Activated gamma-delta T cell (primary cell): ENCODE data around the gene FANCC.

ENCODE experiments used
- DNase-seq: peaks from one replicate; lab custom pipeline; 2025; lab: John Stamatoyannopoulos, UW

FANCC gene

DNA sequence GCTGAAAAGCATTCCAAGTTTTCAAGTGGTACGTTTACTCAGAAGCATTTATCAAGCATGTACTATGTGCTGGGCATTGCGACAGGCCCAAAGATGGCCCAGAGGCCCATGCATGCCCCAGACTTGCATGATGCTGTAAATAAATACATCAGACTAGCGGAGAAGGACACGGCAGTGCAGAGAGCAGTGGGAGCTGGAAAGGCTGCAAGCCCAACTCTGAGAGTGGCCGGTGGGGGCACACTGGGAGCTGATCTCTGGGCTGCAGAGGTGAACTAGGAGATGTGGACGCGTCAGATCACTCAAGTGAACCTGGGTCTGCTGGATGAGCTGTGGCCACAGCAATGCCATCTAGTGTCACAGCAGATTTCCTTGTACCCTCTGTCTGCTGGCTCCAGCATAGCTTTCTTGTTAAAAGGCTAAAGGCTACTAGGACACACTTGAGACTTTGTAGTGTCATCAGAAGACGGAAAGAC, 246.9 kb downstream of the FANCC start:
- DNase-seq: no peak

DNA sequence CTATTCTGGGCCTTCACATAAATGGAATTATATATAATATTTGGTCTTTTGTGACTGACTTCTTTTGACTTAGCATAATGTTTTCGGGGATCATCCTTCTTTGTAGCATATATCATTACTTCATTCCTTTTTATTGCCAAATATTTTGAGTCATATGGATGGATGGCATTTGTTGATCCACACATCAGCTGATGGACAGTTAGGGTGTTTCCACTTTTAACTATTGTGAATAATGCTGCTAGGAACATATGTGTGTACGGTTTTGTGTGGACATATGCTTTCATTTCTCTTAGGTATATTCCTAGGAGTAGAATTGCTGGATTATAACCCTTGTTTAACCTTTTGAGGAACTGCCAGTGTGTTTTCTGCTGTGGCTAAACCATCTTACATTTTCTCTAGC, 249.6 kb downstream of the FANCC start:
- DNase-seq: no peak

DNA sequence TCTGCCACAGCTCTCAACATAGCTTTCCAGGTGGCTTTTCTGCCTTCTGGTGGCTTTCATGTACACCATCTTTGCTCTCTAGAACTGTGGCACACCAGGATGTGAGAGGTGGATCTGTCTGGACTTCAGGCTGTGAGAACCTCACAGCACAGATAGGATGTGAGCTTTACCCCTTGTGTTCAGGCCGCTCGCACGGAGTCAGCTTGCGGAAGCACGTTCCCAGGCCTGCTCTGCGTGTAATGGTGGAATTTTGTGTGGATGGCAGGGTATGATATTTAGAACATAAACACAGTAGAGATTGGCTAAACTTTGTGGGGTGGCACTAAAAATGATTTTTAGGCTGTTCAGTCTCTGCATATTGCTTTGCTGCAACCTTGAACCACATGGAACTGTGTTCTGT, 250.5 kb downstream of the FANCC start:
- no peak for DNase-seq

DNA sequence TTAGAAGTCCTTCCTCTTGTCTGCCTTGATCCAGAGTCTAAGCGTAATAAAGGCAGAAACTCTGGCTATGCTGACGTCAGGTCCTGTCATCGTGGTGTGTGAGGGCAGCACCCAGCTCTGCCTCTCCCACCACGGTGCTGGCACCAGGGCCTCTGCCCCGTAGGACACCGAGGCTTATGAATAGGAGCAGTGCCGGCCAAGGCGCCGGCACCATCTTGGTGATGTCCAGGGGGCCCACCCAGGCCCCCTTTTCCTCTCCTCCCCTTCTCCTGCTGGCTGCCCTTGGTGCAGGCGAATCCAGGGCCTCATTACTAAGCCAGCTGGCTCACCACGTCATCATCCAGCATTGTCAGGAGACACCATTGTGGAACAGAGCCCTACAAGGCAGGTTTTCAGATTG, 252.3 kb downstream of the FANCC start:
- DNase-seq: no peak

DNA sequence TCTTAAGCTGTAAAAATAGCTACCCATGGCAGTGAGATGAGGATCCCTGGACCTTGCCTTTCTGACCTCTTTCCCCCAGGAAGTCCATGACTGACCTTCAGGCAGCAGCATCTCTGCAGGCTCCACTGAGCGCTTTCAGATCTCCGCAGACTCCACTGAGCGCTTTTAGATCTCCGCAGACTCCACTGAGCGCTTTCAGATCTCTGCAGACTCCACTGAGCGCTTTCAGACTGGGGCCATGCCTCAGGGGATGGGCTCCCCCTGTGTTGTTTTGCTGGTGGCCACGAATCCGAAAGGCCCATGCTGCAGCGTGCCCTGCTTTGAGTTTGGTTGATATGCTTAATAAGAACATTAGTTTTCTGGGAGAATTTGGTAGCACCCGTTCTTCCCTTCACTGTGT, 254.2 kb downstream of the FANCC start:
- DNase-seq: no peak

DNA sequence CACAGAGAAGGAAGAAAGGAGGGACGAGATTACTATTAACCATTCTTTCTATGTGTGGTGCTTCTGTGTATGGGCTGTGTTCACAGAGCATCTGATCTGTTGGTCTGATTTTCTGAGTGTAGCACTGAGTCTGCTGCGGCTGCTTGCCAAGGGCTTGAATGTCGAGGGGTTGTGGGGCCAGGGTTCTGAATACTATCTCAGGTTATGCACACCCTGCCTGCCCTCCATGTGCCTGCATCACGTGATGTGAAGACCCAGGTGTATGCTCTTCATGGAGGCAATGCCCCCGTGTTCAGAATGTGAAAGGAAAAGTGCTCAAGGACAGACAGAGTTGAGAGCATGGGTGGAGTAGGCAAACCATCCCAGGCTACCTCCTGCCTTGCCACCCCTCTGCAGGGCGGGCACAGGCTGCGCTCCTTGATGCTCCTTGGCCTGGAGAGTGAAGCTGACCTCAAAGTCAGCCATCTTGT, 254.9 kb downstream of the FANCC start:
- DNase-seq: no peak

DNA sequence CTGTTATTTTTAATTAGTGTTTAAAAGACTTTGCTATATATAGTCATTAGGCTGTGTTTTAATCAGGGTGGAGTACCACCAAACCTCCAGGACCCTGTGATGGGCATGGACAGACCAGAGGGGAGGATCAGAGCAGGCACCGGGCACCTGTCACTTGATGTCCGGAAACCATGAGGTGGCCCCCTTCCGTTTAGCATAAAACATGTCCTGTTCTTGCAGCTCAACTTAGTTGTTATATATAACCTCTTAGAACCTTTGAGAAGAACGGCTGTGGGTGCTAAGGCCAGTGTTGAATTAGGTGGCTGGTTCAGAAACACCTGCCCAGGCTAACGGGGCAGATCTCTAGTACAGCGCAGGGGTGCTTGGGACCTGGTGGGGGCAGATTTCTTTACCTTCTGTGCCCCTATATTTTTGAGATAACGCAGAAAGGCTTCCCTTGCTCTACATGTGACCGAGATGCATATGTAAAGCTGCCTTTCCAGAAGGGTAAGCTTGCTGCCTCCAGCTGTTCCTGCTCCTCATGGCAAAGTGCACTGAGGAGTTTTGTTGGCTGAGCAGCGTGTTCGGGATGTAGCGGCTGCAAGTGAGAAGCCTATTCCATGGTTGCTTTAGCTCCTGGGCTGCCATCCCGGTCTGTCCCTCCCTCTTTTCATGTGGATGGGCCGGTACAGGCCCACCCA, 255.5 kb downstream of the FANCC start:
- no peak for DNase-seq

DNA sequence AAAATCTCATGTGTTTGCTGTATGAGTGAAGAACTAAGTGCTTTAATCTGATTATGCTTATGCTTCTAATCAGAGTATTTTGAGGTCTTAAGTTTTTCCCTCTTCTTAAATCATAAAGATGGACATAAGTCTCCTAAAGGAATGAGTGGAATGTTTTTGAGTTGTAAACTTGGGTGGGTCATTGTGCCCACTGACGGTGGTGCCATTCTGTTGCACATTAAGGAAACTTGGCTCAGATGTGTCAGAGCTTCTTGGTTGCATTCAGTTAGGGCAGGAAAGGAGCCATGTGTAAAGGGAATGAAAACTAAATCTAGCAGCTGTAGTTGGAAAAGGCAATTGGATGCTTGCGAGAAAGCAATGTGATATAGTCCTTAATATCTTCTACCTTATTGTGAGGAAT, 256.6 kb downstream of the FANCC start:
- no peak for DNase-seq

DNA sequence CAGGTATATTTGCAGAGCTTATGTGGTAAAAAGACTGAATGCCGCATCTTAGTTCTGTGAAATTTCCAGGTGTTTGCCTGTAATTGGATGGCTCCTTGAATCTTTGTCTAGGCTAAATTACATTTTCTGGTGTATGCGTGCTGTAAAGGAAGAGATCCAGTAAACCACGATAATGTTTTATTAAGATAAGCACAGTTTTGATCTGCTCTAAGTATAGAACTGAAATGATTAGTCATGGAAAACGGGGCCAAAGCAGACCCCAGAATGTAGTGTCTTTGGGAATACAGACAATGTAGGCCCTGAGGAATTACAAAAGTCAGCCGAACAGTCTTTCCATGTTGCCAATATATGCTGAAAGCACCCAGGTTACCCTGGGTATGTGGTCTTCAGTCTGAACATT, 257.3 kb downstream of the FANCC start:
- DNase-seq: no peak

DNA sequence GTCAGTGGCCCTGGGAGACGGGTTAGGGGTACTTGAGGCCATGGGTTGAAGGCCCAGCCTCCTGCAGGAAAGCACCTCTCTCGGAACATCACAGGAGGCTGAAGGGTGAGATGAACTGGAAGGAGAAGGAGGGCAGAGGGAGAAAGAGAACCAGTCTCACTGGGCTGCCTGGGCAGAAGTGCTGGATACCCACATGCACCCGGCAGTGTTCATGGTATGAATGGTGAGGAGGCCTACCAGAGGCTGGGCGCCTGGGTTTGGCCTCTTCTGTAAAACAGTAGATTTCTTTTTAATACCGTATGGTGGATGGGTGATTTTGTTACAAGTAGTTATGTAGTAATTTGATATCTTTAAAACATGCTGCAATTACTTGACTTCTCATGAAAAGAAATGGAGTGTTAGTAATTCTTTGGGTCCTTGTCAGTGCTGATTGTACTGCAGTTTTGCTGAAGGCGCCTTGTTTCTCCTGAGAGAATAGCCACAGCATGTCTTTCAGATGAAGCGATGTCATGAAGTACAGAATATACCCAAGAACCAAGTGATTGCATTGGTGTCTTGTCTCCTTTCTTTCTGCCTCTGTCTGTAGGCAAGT, 258.6 kb downstream of the FANCC start:
- DNase-seq: no peak

DNA sequence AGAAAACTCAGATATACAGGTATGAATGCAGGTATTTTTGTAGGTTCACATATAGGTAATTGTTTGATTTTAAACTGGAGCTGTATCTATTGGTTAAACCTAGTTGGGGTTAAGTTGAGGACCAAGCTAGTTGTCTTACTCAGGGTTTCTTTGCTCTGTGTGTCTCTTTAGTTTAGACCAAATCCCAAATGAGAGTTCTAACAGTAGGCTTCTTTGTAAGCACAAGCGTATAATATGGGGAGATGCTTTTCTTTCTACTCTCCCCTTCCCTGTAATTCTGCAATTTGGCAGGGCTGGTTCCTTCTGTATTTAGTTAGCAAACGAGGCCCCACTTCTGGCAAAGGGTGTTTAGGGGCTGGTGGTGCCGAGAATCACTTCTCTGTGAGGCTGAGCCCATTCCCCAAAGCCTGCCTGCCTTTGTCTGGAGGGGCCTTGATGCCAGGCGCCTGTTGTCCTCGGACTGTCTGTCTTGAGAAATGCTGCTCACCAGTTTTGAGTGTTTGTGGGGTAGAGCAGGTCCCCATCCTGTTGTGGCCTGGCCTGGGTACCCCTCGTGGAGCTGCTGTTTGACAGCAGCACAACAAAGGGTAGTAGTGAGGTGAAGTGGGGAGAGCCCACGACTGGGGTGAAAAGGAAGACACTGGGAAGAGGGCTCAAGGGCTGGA, 259.3 kb downstream of the FANCC start:
- DNase-seq: no peak

DNA sequence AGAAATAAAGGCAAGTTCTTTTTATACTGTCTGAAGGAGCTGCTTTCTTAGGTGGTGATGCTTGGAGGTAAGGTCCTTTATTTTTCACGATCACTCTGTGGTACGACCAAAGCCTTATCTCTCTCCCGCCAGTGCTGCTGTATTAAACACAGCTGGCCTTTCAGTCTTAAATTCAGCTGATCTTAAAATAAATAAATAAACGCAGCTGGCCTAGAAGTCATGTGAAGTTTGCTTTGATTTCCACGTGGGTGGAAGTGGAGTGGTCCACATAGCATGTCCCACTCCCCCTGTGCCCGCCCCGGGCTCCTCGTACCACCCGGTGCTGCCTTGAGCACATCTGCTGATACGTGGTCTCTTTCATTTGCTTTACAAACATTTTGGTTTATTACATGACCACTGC, 260.4 kb downstream of the FANCC start:
- no peak for DNase-seq

DNA sequence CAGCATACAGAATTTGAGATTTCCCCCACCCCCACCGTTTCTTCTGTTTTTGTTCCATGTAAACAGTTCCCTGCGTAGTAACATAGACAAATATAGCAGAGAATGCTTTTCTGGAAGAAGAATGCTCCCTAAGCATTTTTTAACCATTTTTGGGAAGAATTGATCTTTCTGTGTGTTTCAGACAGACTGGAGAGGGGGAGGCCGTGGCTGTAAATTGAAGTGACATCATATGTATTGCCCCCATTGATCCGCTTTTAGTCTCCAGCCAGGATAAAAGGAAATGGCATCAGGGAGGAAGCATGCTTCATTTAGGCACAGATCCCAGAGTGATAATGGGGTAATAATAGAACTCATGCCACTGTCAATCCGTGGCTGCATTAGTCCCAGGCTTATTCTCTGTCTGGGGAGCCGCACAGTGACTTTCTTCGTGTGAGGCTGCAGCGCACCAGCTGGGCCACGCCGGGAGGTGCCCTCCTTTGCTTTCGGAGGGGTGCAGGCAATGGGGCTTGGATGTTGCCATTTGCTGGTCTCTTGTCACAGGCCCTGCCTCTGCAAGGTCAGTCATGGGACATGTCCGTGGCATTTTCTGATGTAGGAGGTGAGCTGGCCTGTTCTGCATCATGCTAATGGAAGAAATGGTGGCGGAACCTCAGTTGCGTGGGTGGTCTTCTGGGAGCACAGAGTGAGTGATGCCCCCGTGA, 261.5 kb downstream of the FANCC start:
- DNase-seq: no peak

DNA sequence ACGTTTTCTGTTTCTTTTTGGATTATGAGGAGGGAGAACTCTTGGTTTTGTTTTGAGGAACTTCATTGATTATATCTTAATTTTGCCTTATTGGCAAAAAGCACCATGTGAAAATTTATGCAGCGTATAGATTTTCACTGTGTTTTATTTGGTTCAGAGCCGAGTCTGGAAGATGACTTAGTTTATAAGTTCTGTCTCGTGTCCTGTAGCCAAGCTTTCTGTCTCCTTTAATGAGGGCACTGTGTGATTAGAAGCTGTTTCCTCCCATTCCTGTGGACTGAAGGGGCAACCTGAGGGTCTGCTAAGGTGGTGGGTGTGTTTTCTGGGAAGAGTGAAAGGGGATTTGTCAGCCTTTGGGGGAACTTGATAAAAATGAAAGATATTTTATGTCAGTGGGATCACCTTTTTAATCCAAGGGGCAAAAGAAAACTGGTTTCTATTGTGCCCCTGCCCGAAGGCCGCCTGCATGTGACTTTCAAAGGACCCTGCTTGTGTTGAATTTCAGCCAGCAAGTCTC, 262.1 kb downstream of the FANCC start:
- DNase-seq: no peak

DNA sequence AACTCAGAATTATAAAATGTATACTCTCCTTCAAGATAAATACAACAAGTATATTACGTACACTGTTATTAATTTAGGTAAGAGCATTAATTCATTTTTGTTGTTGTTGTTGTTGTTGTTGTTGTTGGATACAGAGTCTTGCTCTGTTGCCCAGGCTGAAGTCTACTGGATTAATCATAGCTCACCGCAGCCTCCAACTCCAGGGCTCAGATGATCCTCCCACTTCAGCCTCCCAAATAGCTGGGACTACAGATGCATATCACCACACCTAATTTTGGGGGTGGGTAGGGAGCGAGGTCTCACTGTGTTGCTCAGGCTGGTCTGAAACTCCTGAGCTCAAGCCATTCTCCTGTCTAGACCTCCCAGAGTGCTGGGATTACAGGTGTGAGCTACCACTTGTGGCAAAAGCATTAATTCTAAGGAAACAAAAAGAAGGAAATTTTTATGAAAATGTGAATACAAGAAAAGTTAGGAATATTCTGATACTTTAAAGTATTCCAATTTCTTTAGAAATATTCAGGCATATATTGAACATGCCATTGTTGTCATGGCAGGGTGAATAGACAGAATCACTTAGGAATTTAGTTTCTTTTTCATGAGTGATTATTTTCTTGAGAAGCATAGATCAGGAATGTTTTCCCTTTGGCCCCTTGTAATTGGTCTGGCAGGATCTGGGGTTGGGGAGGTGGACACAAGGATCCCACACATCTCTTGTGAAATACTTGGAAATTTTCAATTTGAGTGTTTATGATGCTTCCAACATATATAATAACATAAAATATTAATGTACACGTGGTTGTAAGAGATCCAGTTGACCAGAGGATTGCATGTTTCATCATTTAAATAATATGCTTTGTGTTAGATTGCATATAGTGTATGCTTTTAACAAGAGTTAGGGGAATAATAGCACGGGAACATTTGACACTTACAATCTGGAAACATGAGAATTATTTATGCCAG, 263.6 kb downstream of the FANCC start:
- no peak for DNase-seq

DNA sequence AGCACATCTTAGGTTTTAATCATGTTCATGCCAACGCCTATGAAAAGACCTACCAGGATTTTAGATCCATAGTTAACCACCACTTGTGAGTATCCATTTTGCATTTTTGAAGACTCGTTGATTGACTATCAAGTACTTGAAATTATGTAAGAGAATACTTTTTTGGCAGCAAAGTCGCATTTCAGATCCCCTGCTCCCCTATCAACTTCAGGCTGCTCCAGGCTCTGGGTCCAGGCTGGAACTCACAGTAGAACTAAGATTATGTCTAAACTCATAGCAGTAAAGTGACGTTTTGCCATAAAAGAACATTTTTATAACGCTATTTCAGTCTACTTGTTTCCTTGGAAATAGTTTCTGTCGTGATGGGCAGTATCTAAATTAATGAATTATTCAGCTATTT, 267.7 kb downstream of the FANCC start:
- no peak for DNase-seq
